ENCODE measurements around the gene DNAH2.

The DNAH2 gene

GRCh38 chr17:7822126-7822525 lies 104.6 kb downstream of the DNAH2 start:
- no peak for DNase-seq

GRCh38 chr17:7823581-7824001 lies 106.0 kb downstream of the DNAH2 start:
- DNase-seq, result no peak

DNA sequence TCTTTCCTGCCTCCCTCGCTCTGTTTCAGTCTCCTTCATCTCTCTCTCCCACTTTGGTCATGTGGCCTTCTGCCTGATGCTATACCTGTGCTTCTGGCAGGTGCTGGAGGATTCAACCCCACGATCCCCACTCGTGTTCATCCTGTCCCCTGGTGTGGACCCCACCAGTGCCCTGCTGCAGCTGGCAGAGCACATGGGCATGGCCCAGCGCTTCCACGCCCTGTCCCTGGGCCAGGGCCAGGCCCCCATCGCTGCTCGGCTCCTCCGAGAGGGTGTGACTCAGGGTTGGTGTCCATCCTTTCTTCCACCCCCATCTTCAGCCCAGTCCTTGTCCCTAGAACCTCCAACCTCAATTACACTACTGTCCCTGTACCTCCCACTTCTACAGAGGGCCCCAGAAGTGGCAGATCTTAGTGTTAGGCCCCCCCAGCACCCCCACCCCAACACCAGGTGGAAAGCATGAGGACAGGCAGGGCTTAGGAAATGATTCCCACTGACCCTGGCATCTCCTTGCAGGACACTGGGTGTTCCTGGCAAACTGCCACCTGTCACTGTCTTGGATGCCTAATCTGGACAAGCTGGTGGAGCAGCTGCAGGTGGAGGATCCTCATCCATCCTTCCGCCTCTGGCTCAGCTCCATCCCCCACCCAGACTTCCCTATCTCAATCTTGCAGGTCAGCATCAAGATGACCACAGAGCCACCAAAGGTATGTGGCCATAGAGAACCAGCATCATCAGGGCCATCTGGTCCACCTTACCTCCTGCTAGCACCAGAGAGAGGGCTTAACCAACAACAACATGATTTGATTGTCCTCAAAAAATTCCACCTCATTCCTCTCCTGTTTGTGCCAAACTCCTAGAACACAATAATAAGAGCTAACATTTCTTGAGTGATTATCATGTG lies 106.7 kb downstream of the DNAH2 start:
- no peak for DNase-seq

GRCh38 chr17:7825206-7825990 lies 107.9 kb downstream of the DNAH2 start:
- no peak for DNase-seq

DNA sequence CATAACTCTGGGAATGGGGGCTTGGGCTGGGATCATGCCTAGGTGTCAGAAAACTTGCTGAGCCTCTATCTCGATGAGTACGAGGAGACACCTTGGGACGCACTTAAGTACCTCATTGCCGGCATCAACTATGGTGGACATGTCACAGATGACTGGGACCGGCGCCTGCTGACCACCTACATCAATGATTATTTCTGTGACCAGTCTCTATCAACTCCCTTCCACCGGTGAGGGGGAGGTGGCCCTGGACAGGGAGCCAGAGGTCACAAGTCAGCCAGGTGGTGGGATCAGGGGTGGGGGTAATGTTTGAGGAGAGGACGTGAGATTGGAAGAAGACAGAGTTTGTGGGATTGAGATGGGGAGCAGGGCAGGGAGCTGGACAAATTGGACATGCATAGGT lies 113.1 kb downstream of the DNAH2 start:
- DNase-seq, result no peak

GRCh38 chr17:7831233-7831632 lies 113.7 kb downstream of the DNAH2 start:
- DNase-seq, result no peak

GRCh38 chr17:7832431-7832830 lies 114.9 kb downstream of the DNAH2 start:
- no peak for DNase-seq

GRCh38 chr17:7833011-7833794 lies 115.7 kb downstream of the DNAH2 start:
- no peak for DNase-seq

- peak; percentile 78 for DNase-seq
Measured at GRCh38 chr17:7833795-7834541, 116.4 kb downstream of the DNAH2 start, which contains the start of gene KDM6B. KDM6B (plus strand) TSS chr17:7834217; CDS start chr17:7845555, 11,338 bp downstream.

DNA sequence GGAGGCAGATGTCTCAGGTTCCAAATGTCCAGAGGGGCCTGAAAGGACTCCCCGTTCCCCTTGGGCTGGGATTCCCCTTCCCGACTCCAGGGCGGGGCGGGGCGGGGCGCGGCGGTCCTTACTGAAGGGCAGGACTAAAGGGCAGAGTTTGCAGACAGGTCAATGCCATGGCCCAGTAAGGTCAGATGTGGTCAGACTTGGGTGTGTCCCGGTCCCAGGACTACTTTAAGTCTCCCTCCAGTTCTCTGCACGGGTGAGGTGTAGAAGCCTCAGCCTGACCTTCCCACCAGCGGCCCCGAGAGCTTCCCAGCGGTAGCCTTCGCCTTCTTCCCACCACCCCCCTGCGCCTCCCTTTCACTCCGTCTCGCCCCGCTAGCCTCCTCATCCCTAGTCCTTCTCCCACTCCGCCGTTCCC lies 117.0 kb downstream of the DNAH2 start:
- peak; percentile 56 for DNase-seq

GRCh38 chr17:7834957-7835813 lies 117.6 kb downstream of the DNAH2 start:
- DNase-seq, result peak; percentile 93

- DNase-seq, result peak; percentile 57
Measured at GRCh38 chr17:7835814-7836595, 118.5 kb downstream of the DNAH2 start.

GRCh38 chr17:7836596-7837407 lies 119.3 kb downstream of the DNAH2 start:
- DNase-seq, result peak; percentile 56

DNA sequence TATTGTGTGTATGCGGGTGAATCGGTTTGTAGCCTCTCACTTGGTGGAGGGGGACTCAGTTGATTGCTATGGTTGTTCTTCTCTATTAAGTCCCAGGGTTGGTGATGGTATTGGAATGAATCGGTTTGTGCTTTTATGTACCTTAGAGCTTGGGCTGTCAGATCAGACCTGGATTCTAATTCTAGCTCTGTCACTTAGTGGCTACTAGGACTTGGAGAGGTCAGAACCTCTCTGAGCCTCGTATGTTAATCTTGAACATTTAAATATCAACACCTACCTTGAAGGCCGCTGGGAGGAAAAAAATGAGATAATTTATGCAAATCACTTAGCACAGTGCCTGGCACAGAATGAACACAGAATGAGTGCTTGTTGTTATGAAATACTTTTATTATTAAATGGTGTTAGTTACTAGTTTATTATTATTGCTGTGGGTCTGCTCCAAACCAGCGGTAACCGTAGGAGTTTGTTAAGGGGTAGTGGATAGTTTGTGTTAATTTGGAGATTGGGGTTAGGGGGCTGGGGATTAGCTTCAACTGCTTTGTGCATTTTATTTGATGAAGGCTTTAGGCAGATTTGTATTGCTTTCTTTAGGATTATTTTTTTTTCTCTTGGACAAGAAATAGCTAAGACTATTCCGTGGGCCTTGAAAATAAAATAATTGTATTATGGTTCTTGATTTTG lies 120.0 kb downstream of the DNAH2 start:
- no peak for DNase-seq

DNA sequence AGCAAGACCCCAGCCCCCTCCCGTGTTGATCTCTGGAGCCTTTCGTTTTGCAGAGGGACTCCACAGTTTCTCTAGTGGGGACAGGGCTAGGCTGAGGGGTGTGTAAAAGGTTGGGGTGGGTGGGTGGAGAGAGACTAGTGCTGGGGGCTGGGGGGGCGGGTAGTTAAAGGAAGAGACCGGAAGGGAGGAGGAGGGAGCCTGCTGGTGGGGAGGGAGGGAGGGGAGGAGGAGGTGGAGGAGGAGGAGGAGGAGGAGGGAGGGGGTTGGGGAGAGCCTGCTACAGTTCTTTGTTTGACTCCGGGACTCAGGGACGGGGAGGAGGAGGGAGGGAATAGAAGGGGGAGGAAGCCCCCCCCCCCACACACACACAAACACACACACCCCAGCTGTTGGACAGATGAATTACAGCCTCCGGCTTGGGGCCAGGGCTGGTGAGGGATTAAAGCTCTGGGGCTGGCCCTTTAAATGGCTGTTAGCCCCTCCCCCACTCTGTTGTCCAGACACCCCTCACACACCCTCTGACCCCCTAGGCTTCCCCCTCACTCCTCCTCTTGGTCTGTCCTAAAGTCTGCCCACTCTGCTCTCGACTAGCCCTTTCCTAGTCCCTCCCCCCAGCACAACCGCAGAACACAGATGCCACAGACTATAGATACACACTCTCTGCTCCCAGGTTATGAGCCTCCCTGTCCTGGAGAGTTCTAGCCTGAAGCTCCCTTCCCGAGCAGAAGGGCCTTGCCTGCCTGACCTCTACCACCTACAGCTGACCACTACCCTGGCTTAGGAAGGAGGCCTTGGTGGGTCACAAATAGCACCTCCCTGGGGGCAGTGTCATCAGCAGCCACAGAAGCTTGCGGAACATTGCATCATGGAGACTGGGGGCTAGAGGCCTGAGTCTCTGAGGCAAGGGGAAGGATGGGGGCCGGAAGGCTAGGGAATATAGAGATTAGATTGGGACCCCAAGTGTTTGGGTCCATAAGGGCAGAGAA lies 120.8 kb downstream of the DNAH2 start:
- DNase-seq, result no peak

DNA sequence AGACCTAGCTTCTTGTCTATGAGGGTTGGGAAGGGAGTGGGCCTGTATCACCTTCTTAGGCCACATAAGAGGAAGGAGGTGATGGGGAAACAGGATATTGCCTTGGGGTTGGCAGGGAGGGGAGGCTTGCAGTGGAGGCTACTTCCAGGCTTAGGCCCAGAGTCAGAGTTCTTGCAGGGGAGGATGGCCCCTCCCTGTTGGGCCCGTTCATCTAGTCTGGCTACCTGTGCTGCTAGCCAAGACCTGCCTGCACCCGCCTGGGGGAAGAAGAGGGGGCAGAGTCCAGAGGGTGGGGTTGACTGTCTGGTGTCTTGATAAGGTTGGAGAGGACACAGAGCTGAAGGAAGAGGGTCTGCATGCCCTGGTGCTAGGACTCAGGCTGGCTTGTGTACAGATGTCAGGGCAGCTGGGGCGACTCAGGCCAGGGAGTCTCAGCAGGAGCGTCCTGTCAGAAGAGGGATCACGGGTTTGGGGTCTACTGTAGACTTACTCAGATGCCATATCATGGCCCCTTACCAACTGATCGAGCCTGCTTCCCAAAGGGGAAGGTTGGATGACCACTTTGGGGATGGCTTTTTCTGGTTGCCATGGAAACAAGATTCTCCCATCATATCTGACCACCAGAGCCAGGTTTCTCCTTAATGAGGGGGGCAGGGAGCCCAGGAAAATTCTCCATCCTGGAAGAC lies 121.8 kb downstream of the DNAH2 start:
- no peak for DNase-seq

- DNase-seq, result no peak
Measured at GRCh38 chr17:7839876-7840261, 122.3 kb downstream of the DNAH2 start.
